Endothelial cell of umbilical vein (primary cell): ENCODE measurements around the gene CFAP20DC. TPM values are rescaled to one million over a fixed set of nuclear protein-coding genes. Genes with fewer than 3 reads are reported as not detected.

Source experiments
- BruUV-seq: library from RNA; stranded (reverse); fragments of 400-500 nt; replicated peaks from 2 replicates; lab custom pipeline; 2021; lab: Mats Ljungman, UMichigan
- CTCF ChIA-PET: fragments of 300-600, 350-600 bp; sonication (Branson Sonifier 250); formaldehyde crosslinking; loops from one replicate; lab custom pipeline; 2021; ENCODE audit warnings: antibody characterized with exemption, inconsistent platforms; lab: Charles Lee
- POLR2A ChIA-PET: fragments of 300-600, 350-600 bp; sonication (Branson Sonifier 250); formaldehyde crosslinking; loops from one replicate; lab custom pipeline; 2021; ENCODE audit warnings: antibody characterized with exemption, inconsistent platforms; lab: Charles Lee
- DNase-seq: peaks from one replicate; pipeline ENCODE4 v3.0.0-alpha.2; 2011; ENCODE audit warnings: low read depth, low spot score
- FAIRE-seq: peaks from 2 replicates; lab custom pipeline; 2011; peaks lifted over from hg19 to GRCh38; lab: Jason Lieb, UNC
- H2AFZ ChIP-seq: 2 replicates; pipeline ENCODE4 v1.6.0; 2012; ENCODE audit warnings: low read depth, low read length, control low read depth, inconsistent platforms
- H3K27ac ChIP-seq: 2 replicates; pipeline ENCODE4 v1.5.1; 2011; ENCODE audit warnings: low read depth, mild to moderate bottlenecking, control low read depth, low read length, moderate library complexity; ENCODE audit not compliant: insufficient read depth
- H3K27me3 ChIP-seq, 2 experiments: 2 replicates each; pipeline versions ENCODE4 v1.6.0 to v1.6.1; 2011; ENCODE audit warnings: low read length in 2 of 2, mixed read lengths in 1 of 2; ENCODE audit not compliant: control insufficient read depth in 2 of 2, insufficient read depth in 2 of 2
- H3K36me3 ChIP-seq, 2 experiments: 2 replicates in 1 of 2; 3 replicates in 1 of 2; pipeline ENCODE4 v1.5.1; 2011; ENCODE audit warnings: low read length in 2 of 2, mild to moderate bottlenecking in 1 of 2, moderate library complexity in 1 of 2; ENCODE audit not compliant: control insufficient read depth in 2 of 2, insufficient read depth in 2 of 2; ENCODE audit errors: extremely low read depth in 1 of 2
- H3K4me1 ChIP-seq: 3 replicates; pipeline ENCODE4 v1.5.1; 2011; ENCODE audit warnings: mild to moderate bottlenecking, low read length; ENCODE audit not compliant: control insufficient read depth, insufficient read depth; ENCODE audit errors: extremely low read depth
- H3K4me2 ChIP-seq: 2 replicates; pipeline ENCODE4 v1.6.1; 2011; ENCODE audit warnings: low read length, control low read depth, mixed read lengths; ENCODE audit not compliant: insufficient read depth
- H3K4me3 ChIP-seq, 3 experiments: fragments of 200-600 bp in 1 of 3; sonication (generic), shearing (Covaris generic) in 1 of 3; replicated peaks in 1 of 3; 2 replicates each; pipeline ENCODE4 v1.5.1; 2011 to 2016; ENCODE audit warnings: control low read depth in 3 of 3, low read length in 3 of 3, mild to moderate bottlenecking in 2 of 3, inconsistent platforms in 1 of 3, low read depth in 1 of 3, moderate library complexity in 1 of 3; ENCODE audit not compliant: insufficient read depth in 1 of 3
- H3K79me2 ChIP-seq: 2 replicates; pipeline ENCODE4 v1.6.0; 2012; ENCODE audit warnings: low read length, inconsistent platforms; ENCODE audit not compliant: control insufficient read depth, insufficient read depth
- H3K9ac ChIP-seq: replicated peaks from 2 replicates; pipeline ENCODE3; 2011; ENCODE audit warnings: low read length, control low read depth; ENCODE audit not compliant: insufficient read depth; ENCODE audit errors: extremely low read depth
- H3K9me1 ChIP-seq: replicated peaks from 3 replicates; pipeline ENCODE4 v1.6.0; 2011; ENCODE audit warnings: mild to moderate bottlenecking, low read length; ENCODE audit not compliant: control insufficient read depth, insufficient read depth; ENCODE audit errors: extremely low read depth
- H3K9me3 ChIP-seq: replicated peaks from 2 replicates; pipeline ENCODE4 v1.5.1; 2012; ENCODE audit warnings: low read length, inconsistent platforms; ENCODE audit not compliant: control insufficient read depth, insufficient read depth
- H4K20me1 ChIP-seq: replicated peaks from 2 replicates; pipeline ENCODE3; 2011; ENCODE audit warnings: mild to moderate bottlenecking, low read length; ENCODE audit not compliant: control insufficient read depth, insufficient read depth; ENCODE audit errors: extremely low read depth
- CTCF ChIP-seq, 2 donors: IDR thresholded peaks; 1 replicate in 1 of 2; 2 replicates in 1 of 2; pipeline ENCODE4 v1.5.1; 2011; ENCODE audit warnings: low read length in 2 of 2, mild to moderate bottlenecking in 2 of 2, moderate library complexity in 2 of 2, control low read depth in 1 of 2, inconsistent platforms in 1 of 2, low read depth in 1 of 2; ENCODE audit not compliant: insufficient read depth in 1 of 2; ENCODE audit errors: extremely low read depth in 1 of 2
- EZH2 ChIP-seq: IDR thresholded peaks from 2 replicates; pipeline ENCODE4 v1.6.1; 2012; ENCODE audit warnings: borderline replicate concordance, low read depth, mild to moderate bottlenecking, moderate library complexity, low read length, inconsistent platforms; ENCODE audit not compliant: severe bottlenecking
- FOS ChIP-seq: IDR thresholded peaks from 2 replicates; pipeline ENCODE4 v1.6.1; 2011; ENCODE audit warnings: mild to moderate bottlenecking, low read length, moderate library complexity, borderline replicate concordance; ENCODE audit not compliant: insufficient read depth
- GATA2 ChIP-seq: IDR thresholded peaks from 2 replicates; pipeline ENCODE4 v1.7.0; 2011; ENCODE audit warnings: low read depth, mild to moderate bottlenecking, moderate library complexity, mixed read lengths, low read length; ENCODE audit not compliant: insufficient read length, insufficient read depth
- JUN ChIP-seq: IDR thresholded peaks from 2 replicates; pipeline ENCODE4 v1.6.1; 2011; ENCODE audit warnings: borderline replicate concordance, low read depth; ENCODE audit not compliant: insufficient read length, insufficient read depth
- MAX ChIP-seq: IDR thresholded peaks from 2 replicates; pipeline ENCODE4 v1.6.1; 2011; ENCODE audit not compliant: insufficient read depth, insufficient read length
- MYC ChIP-seq: IDR thresholded peaks from one replicate; pipeline ENCODE4 v1.6.1; 2011; ENCODE audit warnings: mild to moderate bottlenecking, low read depth, low read length
- POLR2A ChIP-seq: IDR thresholded peaks from 2 replicates; pipeline ENCODE4 v1.6.1; 2012; ENCODE audit warnings: low read depth, mild to moderate bottlenecking, control low read depth, low read length
- POLR2AphosphoS5 ChIP-seq: IDR thresholded peaks from 2 replicates; pipeline ENCODE4 v1.6.1; 2012; ENCODE audit warnings: low read depth, mild to moderate bottlenecking, control low read depth, low read length, moderate library complexity; ENCODE audit not compliant: insufficient read depth
- dilution Hi-C: fragments of 300-500 bp; cut with MboI; formaldehyde crosslinking; loops from one replicate; pipeline ENCODE4 v1.15.0; 2019; ENCODE audit warnings: low sequenced_read_pairs; ENCODE audit not compliant: extremely low pct_ligation_motif_present
- intact Hi-C: fragments of 100-400 bp; cut with micrococcal nuclease; formaldehyde crosslinking; loops from one replicate; pipeline ENCODE4 v1.10.0; 2022
- polyA plus RNA-seq, 4 experiments: library from polyadenylated mRNA; depleted of rRNA in 3 of 4; stranded (reverse) in 3 of 4; unstranded in 1 of 4; fragments of >200 nt; gene quantifications; 2 replicates each; pipeline versions ENCODE4 v1.2.1 to v1.2.3, GENCODE V29; 2011 to 2012; ENCODE audit warnings: missing spikeins in 1 of 4
- total RNA-seq: library from RNA; stranded (reverse); gene quantifications from 2 replicates; pipeline ENCODE4 v1.2.3, GENCODE V29; 2021

Gene CFAP20DC
- total and polyA plus RNA-seq, 2 donors (not counting 3 experiments of a cell fraction or from before 2014, with no cell fraction given): 0.92 to 2.1 TPM

DNA sequence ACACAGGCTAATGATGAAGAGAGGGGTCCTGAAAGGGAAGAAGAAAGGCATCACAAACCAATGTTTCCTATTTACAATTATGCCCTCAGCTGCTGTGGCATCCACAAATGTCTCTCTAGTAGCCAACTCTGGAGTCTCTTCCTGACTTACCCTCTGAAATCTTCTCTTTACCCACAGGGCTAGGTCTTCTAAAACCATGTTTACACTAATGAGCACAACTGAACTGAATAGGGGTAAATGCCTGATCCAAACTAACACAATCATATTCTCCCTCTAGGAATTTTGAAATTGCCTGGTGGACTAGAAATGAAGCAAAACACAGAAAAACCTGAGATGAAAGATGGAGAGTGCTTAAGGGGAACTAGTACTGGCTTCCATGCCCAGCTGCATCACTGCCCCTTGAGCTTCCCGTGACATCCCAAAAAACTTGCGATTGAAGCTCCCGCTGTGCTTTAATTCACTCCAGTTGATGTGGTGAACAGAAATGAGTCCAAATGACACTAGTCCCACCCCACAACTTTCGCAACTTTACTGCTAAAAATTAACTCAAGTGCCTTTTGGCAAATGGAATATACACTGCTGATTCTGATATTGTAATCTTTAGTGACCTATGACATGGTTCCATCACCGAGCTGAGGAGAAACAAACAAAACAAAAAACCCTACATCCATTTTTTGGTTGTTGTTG lies 32.8 kb downstream of the CFAP20DC start:
- H3K36me3 ChIP-seq: no peaks in the 10 kb centered on the region
- no peak overlapping the region for H3K4me3 ChIP-seq
- no peaks in the 10 kb centered on the region for H3K9me1 ChIP-seq
- H3K9me3 ChIP-seq: no peaks in the 10 kb centered on the region
- no peak overlapping the region for H3K9ac ChIP-seq
- intact Hi-C loops: no loop called here
- dilution Hi-C loops: no loop called here
- no peak overlapping the region for H2AFZ ChIP-seq
- FAIRE-seq: no peak
- BruUV-seq: no TSS peak
- no peaks in the 10 kb centered on the region for H4K20me1 ChIP-seq
- CTCF ChIA-PET: interaction anchor here (0.9 to 1.7 kb wide), 3 partner anchors 12 to 193 kb away, joined by 3 to 6 read pairs (median 4); no protein-coding TSS in a partner anchor
- H3K27ac ChIP-seq: no peak overlapping the region
- no peaks in the 10 kb centered on the region for H3K27me3 ChIP-seq
- TF ChIP-seq CTCF (IDR thresholded peaks at IDR 0.05; ENCODE audit: extremely low read depth in 1 of 2, insufficient read depth in 1 of 2, low read depth in 1 of 2, low read length in 2 of 2) (no peak), MYC (no peak), EZH2 (no peak), GATA2 (no peak), POLR2AphosphoS5 (no peak), FOS (no peak), JUN (no peak), MAX (no peak), POLR2A (no peak)
- H3K79me2 ChIP-seq: no peaks in the 10 kb centered on the region
- H3K4me1 ChIP-seq: no peaks in the 10 kb centered on the region
- no peak overlapping the region for H3K4me2 ChIP-seq
- DNase-seq: no peak
- POLR2A ChIA-PET: no interaction called here
